A549 (cell line): ENCODE data around the gene ARHGAP4. TPM values are rescaled to one million over a fixed set of nuclear protein-coding genes. Genes with fewer than 3 reads are reported as not detected.

ENCODE experiments used
- ATAC-seq, 2 experiments: fragments of 200-7000 bp in 1 of 2; fragments of >200 bp in 1 of 2; cut with Nextera tagmentation in 1 of 2; cut with Tn5 transposase in 1 of 2; 3 replicates each; pipeline versions ENCODE4 v1.8.0 to v1.9.1; 2018 to 2020; ENCODE audit warnings: mild to moderate bottlenecking in 1 of 2, moderate library complexity in 1 of 2
- CTCF ChIA-PET: fragments of 300-600 bp; sonication (Branson Sonifier 250); formaldehyde crosslinking; extraction: SDS; loops from one replicate; lab custom pipeline; 2021; ENCODE audit warnings: antibody characterized with exemption, inconsistent platforms; lab: Yijun Ruan, JAX
- POLR2A ChIA-PET: fragments of 350-600 bp; formaldehyde crosslinking; extraction: SDS; loops from one replicate; lab custom pipeline; 2021; ENCODE audit warnings: antibody characterized with exemption, inconsistent platforms; lab: Yijun Ruan, JAX
- DNase-seq, 2 experiments: peaks; one replicate each; pipeline versions ENCODE4 v3.0.0 to v3.0.0-alpha.2; 2011 to 2016; ENCODE audit warnings: low read depth in 1 of 2, low spot score in 1 of 2
- FAIRE-seq: peaks from 2 replicates; lab custom pipeline; 2011; peaks lifted over from hg19 to GRCh38; lab: Jason Lieb, UNC
- H3K27ac ChIP-seq, 2 experiments: fragments of >200 bp; sonication (Bioruptor Twin); formaldehyde crosslinking; 3 replicates each; pipeline ENCODE4 v1.5.1; 2016 to 2017
- H3K4me1 ChIP-seq: fragments of >200 bp; sonication (Bioruptor Twin); formaldehyde crosslinking; 3 replicates; pipeline ENCODE4 v1.6.1; 2016
- H3K4me2 ChIP-seq: fragments of >200 bp; sonication (Bioruptor Twin); formaldehyde crosslinking; 3 replicates; pipeline ENCODE4 v1.6.1; 2016
- H3K4me3 ChIP-seq: fragments of >200 bp; sonication (Bioruptor Twin); formaldehyde crosslinking; 3 replicates; pipeline ENCODE4 v1.5.1; 2016
- H3K9me3 ChIP-seq: fragments of >200 bp; sonication (Bioruptor Twin); formaldehyde crosslinking; 3 replicates; pipeline ENCODE4 v1.6.1; 2016
- ATOH8 ChIP-seq: fragments of 250-450 bp; sonication (Bioruptor Pico); IDR thresholded peaks from 2 replicates; pipeline ENCODE4 v1.5.0; 2020; ENCODE audit warnings: low read depth, mild to moderate bottlenecking, moderate library complexity
- BCL3 ChIP-seq: fragments of >200 bp; sonication (Bioruptor Twin); formaldehyde crosslinking; IDR thresholded peaks from 3 replicates; pipeline ENCODE4 v1.6.1; 2016
- CBX2 ChIP-seq: fragments of 200-600 bp; sonication (generic); IDR thresholded peaks from 2 replicates; pipeline ENCODE4 v1.6.1; 2016; ENCODE audit warnings: low read depth, mild to moderate bottlenecking, borderline replicate concordance
- CBX8 ChIP-seq: fragments of 200-600 bp; sonication (generic); IDR thresholded peaks from 2 replicates; pipeline ENCODE4 v1.6.1; 2016
- CHD4 ChIP-seq: fragments of 200-600 bp; sonication (generic); IDR thresholded peaks from 2 replicates; pipeline ENCODE4 v1.6.1; 2016; ENCODE audit warnings: antibody characterized with exemption, mild to moderate bottlenecking, borderline replicate concordance
- EHMT2 ChIP-seq: fragments of 200-600 bp; sonication (generic); IDR thresholded peaks from 2 replicates; pipeline ENCODE4 v1.6.1; 2016; ENCODE audit warnings: antibody characterized with exemption, low read depth, mild to moderate bottlenecking, moderate library complexity
- FOSB ChIP-seq: fragments of 250-450 bp; sonication (Bioruptor Pico); IDR thresholded peaks from 2 replicates; pipeline ENCODE4 v1.5.0; 2020; ENCODE audit warnings: mild to moderate bottlenecking, moderate library complexity
- FOSL2 ChIP-seq, 2 experiments: fragments of 450-650 bp in 1 of 2; fragments of >200 bp in 1 of 2; sonication (Bioruptor Twin) in 1 of 2; formaldehyde crosslinking; IDR thresholded peaks; 2 replicates each; pipeline versions ENCODE4 v1.5.0 to v1.6.1; 2016 to 2020; ENCODE audit warnings: mild to moderate bottlenecking in 1 of 2, moderate library complexity in 1 of 2
- FOXS1 ChIP-seq: fragments of 250-450 bp; sonication (Bioruptor Pico); IDR thresholded peaks from 2 replicates; pipeline ENCODE4 v1.5.0; 2020; ENCODE audit warnings: mild to moderate bottlenecking, moderate library complexity
- GATA3 ChIP-seq: IDR thresholded peaks from 2 replicates; pipeline ENCODE4 v1.6.1; 2012; ENCODE audit warnings: borderline replicate concordance
- HES2 ChIP-seq: fragments of >200 bp; sonication (Bioruptor Twin); formaldehyde crosslinking; IDR thresholded peaks from 2 replicates; pipeline ENCODE4 v1.6.1; 2016
- HOXA7 ChIP-seq: fragments of 250-450 bp; sonication (Bioruptor Pico); IDR thresholded peaks from 2 replicates; pipeline ENCODE4 v1.5.0; 2020; ENCODE audit warnings: mild to moderate bottlenecking, moderate library complexity
- MAX ChIP-seq: IDR thresholded peaks from 2 replicates; pipeline ENCODE4 v1.6.1; 2012
- MYC ChIP-seq: IDR thresholded peaks from 2 replicates; pipeline ENCODE4 v1.6.1; 2012; ENCODE audit warnings: mild to moderate bottlenecking, inconsistent platforms, low read length, improper control_type of control experiment, borderline replicate concordance
- NFE2L2 ChIP-seq: fragments of 150-350 bp; conservative IDR thresholded peaks from 2 replicates; pipeline ENCODE4 v1.6.1; 2014; ENCODE audit warnings: low read length
- POLR2A ChIP-seq: IDR thresholded peaks from 2 replicates; pipeline ENCODE4 v1.6.1; 2012; ENCODE audit warnings: mild to moderate bottlenecking, low read length
- REST ChIP-seq: fragments of 200-600 bp; sonication (generic); IDR thresholded peaks from 2 replicates; pipeline ENCODE4 v1.6.1; 2016; ENCODE audit warnings: antibody characterized with exemption, mild to moderate bottlenecking, moderate library complexity
- RFX5 ChIP-seq: fragments of 450-650 bp; IDR thresholded peaks from 2 replicates; pipeline ENCODE4 v1.7.1; 2014; ENCODE audit warnings: antibody characterized with exemption, mild to moderate bottlenecking, moderate library complexity
- RNF2 ChIP-seq: fragments of 200-600 bp; sonication (generic); IDR thresholded peaks from 2 replicates; pipeline ENCODE4 v1.6.1; 2016; ENCODE audit warnings: low read depth, mild to moderate bottlenecking, antibody characterized with exemption, moderate library complexity, borderline replicate concordance
- TFCP2L1 ChIP-seq: fragments of 250-450 bp; sonication (Bioruptor Pico); IDR thresholded peaks from 2 replicates; pipeline ENCODE4 v1.5.0; 2021; ENCODE audit warnings: mild to moderate bottlenecking
- ZC3H11A ChIP-seq: fragments of 450-650 bp; IDR thresholded peaks from 2 replicates; pipeline ENCODE4 v1.6.1; 2014; ENCODE audit warnings: antibody characterized with exemption, mild to moderate bottlenecking
- ZFP36 ChIP-seq: fragments of 450-650 bp; IDR thresholded peaks from 2 replicates; pipeline ENCODE4 v1.6.1; 2014; ENCODE audit warnings: borderline replicate concordance; ENCODE audit not compliant: partially characterized antibody
- ZSCAN20 ChIP-seq: fragments of 250-450 bp; sonication (Bioruptor Pico); IDR thresholded peaks from 2 replicates; pipeline ENCODE4 v1.8.0; 2022; ENCODE audit warnings: mild to moderate bottlenecking, moderate library complexity
- WGBS: methylation state at CpG from one replicate; pipeline ENCODE4 v1.1.6; 2017; ENCODE audit errors: missing lambda C conversion rate; 5-methylcytosine and 5-hydroxymethylcytosine counted together
- polyA plus RNA-seq, 4 experiments: library from polyadenylated mRNA; depleted of rRNA in 3 of 4; stranded (reverse); fragments of >200 nt; fragmentation: RNase III in 1 of 4; extraction: RNeasy Plus Mini Kit Qiagen cat#74134 plus additional on column Dnase treatment in 1 of 4; gene quantifications; 2 replicates in 3 of 4; 3 replicates in 1 of 4; pipeline ENCODE4 v1.2.3, GENCODE V29; 2011 to 2017

Gene ARHGAP4
- polyA plus RNA-seq, 2 of the 4 experiments (the other 2 are of a cell fraction), result 0.78 to 0.98 TPM

GRCh38 chrX:153935326-153935851 is 9.3 kb upstream of the ARHGAP4 start:
- DNase-seq (no peak), FAIRE-seq (no peak), ATAC-seq (peak; percentile 36 to 54)
- peaks cover 9% of the 10 kb centered on the region; the same call in 1 of the 3 replicates for H3K4me1 ChIP-seq
- peak overlapping the region; percentile 86 to 92 for H3K27ac ChIP-seq
- H3K4me3 ChIP-seq, result peak overlapping the region; percentile 91
- TF ChIP-seq MYC (0 out of 2 replicates have a peak, but pooled peaks have one; percentile 3), NFE2L2 (no peak), CBX2 (no peak), CHD4 (no peak), REST (no peak), FOSB (CRISPR knock-in tag) (no peak), ATOH8 (CRISPR knock-in tag) (no peak), RFX5 (no peak), BCL3 (no peak), RNF2 (no peak), CBX8 (no peak), FOXS1 (CRISPR knock-in tag) (no peak), MAX (peak; percentile 44; the same call in 1 of the 2 replicates), GATA3 (no peak), EHMT2 (no peak), POLR2A (no peak)
- 36% methylated on average over 9 of the region's 32 CpGs for WGBS
- no peaks in the 10 kb centered on the region for H3K9me3 ChIP-seq
- POLR2A ChIA-PET, result interaction anchor here (0.5 to 1.0 kb wide), 5 partner anchors 10 to 994 kb away, joined by 3 to 4 read pairs (median 3); partner anchors contain the start of gene HCFC1
- H3K4me2 ChIP-seq, result peak overlapping the region; percentile 98
- CTCF ChIA-PET, result interaction anchor here (0.6 to 25.1 kb wide), 3 partner anchors 10 to 75 kb away, joined by 4 to 363 read pairs (median 26); partner anchors contain the start of gene RENBP

- ATAC-seq (peak; percentile 95 to 96), FAIRE-seq (no peak), DNase-seq (peak; percentile 72)
- Histone ChIP-seq H3K4me2 (peak within 1 kb of the TSS; percentile 98), H3K4me3 (peak within 1 kb of the TSS; percentile 91), H3K27ac (peak within 1 kb of the TSS; percentile 86 to 92), H3K9me3 (no peaks in the 10 kb centered on the region), H3K4me1 (peaks cover 9% of the 10 kb centered on the region; the same call in 1 of the 3 replicates)
- CTCF ChIA-PET, result interaction anchor here (4.5 to 25.1 kb wide), 2 partner anchors 10 to 12 kb away, joined by 26 to 363 read pairs; partner anchors contain the start of gene RENBP
- POLR2A ChIA-PET, result interaction anchor here (0.5 to 1.0 kb wide), 5 partner anchors 10 to 993 kb away, joined by 3 to 4 read pairs (median 3); partner anchors contain the start of gene HCFC1
- no CpG with 5 or more reads among the region's 87 CpGs for WGBS
- TF ChIP-seq CBX8 (no peak), BCL3 (0 out of 3 replicates have a peak, but pooled peaks have one; percentile 57), REST (no peak), MYC (0 out of 2 replicates have a peak, but pooled peaks have one; percentile 12), ZC3H11A (no peak), TFCP2L1 (CRISPR knock-in tag) (no peak), ZFP36 (no peak), FOSL2 (IDR thresholded peaks at IDR 0.05) (no peak), FOSL2 (CRISPR knock-in tag; IDR thresholded peaks at IDR 0.05) (no peak), FOXS1 (CRISPR knock-in tag) (no peak), NFE2L2 (no peak), POLR2A (peak; percentile 63), HOXA7 (no peak), HES2 (no peak), ZSCAN20 (CRISPR knock-in tag) (no peak)
Measured at GRCh38 chrX:153934762-153935325, 8.8 kb upstream of the ARHGAP4 start, which contains the start of gene NAA10. Gene NAA10 (minus strand): TSS chrX:153935037. CDS start chrX:153934904, 133 bp downstream.
